ENCODE data around the gene PHOSPHO2.
"Not testable (repeated sequence)": the region's sequence is repeated elsewhere in the genome, so short reads cannot be mapped to it uniquely, and the experiment has no call there.

The PHOSPHO2 gene

GRCh38 chr2:169684135-169684565 is 10.1 kb upstream of the PHOSPHO2 start:
- H2AFZ ChIP-seq (ENCODE audit: low read length) = no peak overlapping the region

DNA sequence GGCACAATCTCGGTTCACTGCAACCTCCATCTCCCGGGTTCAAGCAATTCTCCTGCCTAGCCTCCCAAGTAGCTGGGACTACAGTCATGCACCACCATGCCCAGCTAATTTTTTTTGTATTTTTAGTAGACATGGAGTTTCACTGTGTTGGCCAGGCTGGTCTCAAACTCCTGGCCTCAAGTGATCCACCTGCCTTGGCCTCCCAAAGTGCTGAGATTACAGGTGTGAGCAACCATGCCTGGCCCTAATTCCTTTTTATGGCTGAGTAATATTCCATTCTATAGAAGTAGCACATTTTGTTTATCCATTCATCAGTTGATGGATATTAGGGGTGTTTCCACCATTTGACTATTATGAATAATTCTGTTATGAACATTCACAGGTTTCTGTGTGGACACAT is 9.6 kb upstream of the PHOSPHO2 start:
- H3K9me2 ChIP-seq (replicated peaks; ENCODE audit: insufficient read depth, low read length); H3K27me3 ChIP-seq (replicated peaks; ENCODE audit: insufficient read depth, low read length); H3K4me2 ChIP-seq (ENCODE audit: low read depth, low read length); H4K20me1 ChIP-seq (ENCODE audit: insufficient read depth, low read length); H3K27ac ChIP-seq (ENCODE audit: low read length); DNase-seq; H3K4me3 ChIP-seq (ENCODE audit: low read length); H3F3A ChIP-seq (ENCODE audit: insufficient read depth, low read length); H2AFZ ChIP-seq (ENCODE audit: low read length); H3K9ac ChIP-seq (ENCODE audit: low read length); H3K9me3 ChIP-seq (replicated peaks; ENCODE audit: insufficient read depth, low read length); H3K36me3 ChIP-seq (replicated peaks; ENCODE audit: insufficient read depth, low read length); H3K4me1 ChIP-seq (ENCODE audit: low read length); H3K79me2 ChIP-seq (ENCODE audit: low read length): not testable (repeated sequence)

More at GRCh38 chr2:169684135-169684565, 10.1 kb upstream of the PHOSPHO2 start:
- Histone ChIP-seq H3K36me3 (replicated peaks; ENCODE audit: insufficient read depth, low read length) (no peaks in the 10 kb centered on the region), H3K27me3 (replicated peaks; ENCODE audit: insufficient read depth, low read length) (no peaks in the 10 kb centered on the region), H3K27ac (ENCODE audit: low read length) (no peak overlapping the region), H3K9ac (ENCODE audit: low read length) (no peak overlapping the region), H4K20me1 (ENCODE audit: insufficient read depth, low read length) (no peaks in the 10 kb centered on the region), H3K4me2 (ENCODE audit: low read depth, low read length) (no peak overlapping the region), H3K4me3 (ENCODE audit: low read length) (no peak overlapping the region), H3K9me3 (replicated peaks; ENCODE audit: insufficient read depth, low read length) (no peaks in the 10 kb centered on the region), H3F3A (ENCODE audit: insufficient read depth, low read length) (no peaks in the 10 kb centered on the region), H3K4me1 (ENCODE audit: low read length) (no peaks in the 10 kb centered on the region), H3K79me2 (ENCODE audit: low read length) (no peaks in the 10 kb centered on the region), H3K9me2 (replicated peaks; ENCODE audit: insufficient read depth, low read length) (no peaks in the 10 kb centered on the region)
- TF ChIP-seq EZH2phosphoT487 (IDR thresholded peaks at IDR 0.05; ENCODE audit: low read length) = no peak
- TF ChIP-seq, protein P1, sequence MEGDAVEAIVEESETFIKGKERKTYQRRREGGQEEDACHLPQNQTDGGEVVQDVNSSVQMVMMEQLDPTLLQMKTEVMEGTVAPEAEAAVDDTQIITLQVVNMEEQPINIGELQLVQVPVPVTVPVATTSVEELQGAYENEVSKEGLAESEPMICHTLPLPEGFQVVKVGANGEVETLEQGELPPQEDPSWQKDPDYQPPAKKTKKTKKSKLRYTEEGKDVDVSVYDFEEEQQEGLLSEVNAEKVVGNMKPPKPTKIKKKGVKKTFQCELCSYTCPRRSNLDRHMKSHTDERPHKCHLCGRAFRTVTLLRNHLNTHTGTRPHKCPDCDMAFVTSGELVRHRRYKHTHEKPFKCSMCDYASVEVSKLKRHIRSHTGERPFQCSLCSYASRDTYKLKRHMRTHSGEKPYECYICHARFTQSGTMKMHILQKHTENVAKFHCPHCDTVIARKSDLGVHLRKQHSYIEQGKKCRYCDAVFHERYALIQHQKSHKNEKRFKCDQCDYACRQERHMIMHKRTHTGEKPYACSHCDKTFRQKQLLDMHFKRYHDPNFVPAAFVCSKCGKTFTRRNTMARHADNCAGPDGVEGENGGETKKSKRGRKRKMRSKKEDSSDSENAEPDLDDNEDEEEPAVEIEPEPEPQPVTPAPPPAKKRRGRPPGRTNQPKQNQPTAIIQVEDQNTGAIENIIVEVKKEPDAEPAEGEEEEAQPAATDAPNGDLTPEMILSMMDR (IDR thresholded peaks at IDR 0.05; ENCODE audit: low read length) = no peak
- no peak for TF ChIP-seq EZH2 (optimal IDR thresholded peaks at IDR 0.05; ENCODE audit: low read depth, low read length)
- DNase-seq = no peak

DNA sequence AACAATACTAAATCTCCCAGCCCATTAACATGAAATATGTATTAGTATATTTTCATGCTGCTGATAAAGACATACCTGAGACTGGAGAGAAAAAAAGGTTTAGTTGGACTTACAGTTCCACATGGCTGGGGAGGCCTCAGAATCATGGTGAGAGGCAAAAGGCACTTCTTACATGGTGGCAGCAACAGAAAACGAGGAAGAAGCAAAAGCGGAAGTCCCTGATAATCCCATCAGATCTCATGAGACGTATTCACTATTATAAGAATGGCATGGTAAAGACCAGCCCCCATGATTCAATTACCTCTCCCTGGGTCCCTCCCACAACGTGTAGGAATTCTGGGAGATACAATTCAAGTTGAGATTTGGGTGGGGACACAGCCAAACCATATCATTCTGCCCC is 7.4 kb upstream of the PHOSPHO2 start:
- H3K36me3 ChIP-seq (replicated peaks; ENCODE audit: insufficient read depth, low read length); H2AFZ ChIP-seq (ENCODE audit: low read length); H3K9ac ChIP-seq (ENCODE audit: low read length); H3K4me1 ChIP-seq (ENCODE audit: low read length); H3K27ac ChIP-seq (ENCODE audit: low read length); H3K4me2 ChIP-seq (ENCODE audit: low read depth, low read length); H3K9me2 ChIP-seq (replicated peaks; ENCODE audit: insufficient read depth, low read length); DNase-seq; H3F3A ChIP-seq (ENCODE audit: insufficient read depth, low read length); H3K9me3 ChIP-seq (replicated peaks; ENCODE audit: insufficient read depth, low read length); H4K20me1 ChIP-seq (ENCODE audit: insufficient read depth, low read length); H3K4me3 ChIP-seq (ENCODE audit: low read length); H3K27me3 ChIP-seq (replicated peaks; ENCODE audit: insufficient read depth, low read length); H3K79me2 ChIP-seq (ENCODE audit: low read length): not testable (repeated sequence)

- H3K9me2 ChIP-seq (replicated peaks; ENCODE audit: insufficient read depth, low read length); H3K9ac ChIP-seq (ENCODE audit: low read length); H4K20me1 ChIP-seq (ENCODE audit: insufficient read depth, low read length); H3K79me2 ChIP-seq (ENCODE audit: low read length); DNase-seq; H3K36me3 ChIP-seq (replicated peaks; ENCODE audit: insufficient read depth, low read length); H3K4me1 ChIP-seq (ENCODE audit: low read length); H3K4me2 ChIP-seq (ENCODE audit: low read depth, low read length); H3K4me3 ChIP-seq (ENCODE audit: low read length); H3K9me3 ChIP-seq (replicated peaks; ENCODE audit: insufficient read depth, low read length); H3K27me3 ChIP-seq (replicated peaks; ENCODE audit: insufficient read depth, low read length); H3K27ac ChIP-seq (ENCODE audit: low read length); H2AFZ ChIP-seq (ENCODE audit: low read length); H3F3A ChIP-seq (ENCODE audit: insufficient read depth, low read length): not testable (repeated sequence)
Measured at GRCh38 chr2:169687943-169688342, 6.3 kb upstream of the PHOSPHO2 start.

GRCh38 chr2:169690958-169691357 is 3.3 kb upstream of the PHOSPHO2 start:
- H4K20me1 ChIP-seq (ENCODE audit: insufficient read depth, low read length) = no peaks in the 10 kb centered on the region
- no peak overlapping the region for H3K4me2 ChIP-seq (ENCODE audit: low read depth, low read length)
- H3K36me3 ChIP-seq (replicated peaks; ENCODE audit: insufficient read depth, low read length) = no peaks in the 10 kb centered on the region
- no peaks in the 10 kb centered on the region for H3K9me3 ChIP-seq (replicated peaks; ENCODE audit: insufficient read depth, low read length)
- no peaks in the 10 kb centered on the region for H3K27me3 ChIP-seq (replicated peaks; ENCODE audit: insufficient read depth, low read length)
- H3K9ac ChIP-seq (ENCODE audit: low read length) = no peak overlapping the region
- no peak overlapping the region for H2AFZ ChIP-seq (ENCODE audit: low read length)
- H3K27ac ChIP-seq (ENCODE audit: low read length) = no peak overlapping the region
- H3K9me2 ChIP-seq (replicated peaks; ENCODE audit: insufficient read depth, low read length) = no peaks in the 10 kb centered on the region
- TF ChIP-seq, protein P1 (IDR thresholded peaks at IDR 0.05; ENCODE audit: low read length) = no peak
- no peak for TF ChIP-seq EZH2 (optimal IDR thresholded peaks at IDR 0.05; ENCODE audit: low read depth, low read length)
- no peak for TF ChIP-seq EZH2phosphoT487 (IDR thresholded peaks at IDR 0.05; ENCODE audit: low read length)
- H3K4me3 ChIP-seq (ENCODE audit: low read length) = no peak overlapping the region
- H3K4me1 ChIP-seq (ENCODE audit: low read length) = peaks cover 5% of the 10 kb centered on the region; the same call in 1 of the 2 replicates
- H3K79me2 ChIP-seq (ENCODE audit: low read length) = no peaks in the 10 kb centered on the region
- no peaks in the 10 kb centered on the region for H3F3A ChIP-seq (ENCODE audit: insufficient read depth, low read length)
- DNase-seq = no peak
